Measurements from ENCODE around the gene HJURP.

- TF ChIP-seq, protein P1, sequence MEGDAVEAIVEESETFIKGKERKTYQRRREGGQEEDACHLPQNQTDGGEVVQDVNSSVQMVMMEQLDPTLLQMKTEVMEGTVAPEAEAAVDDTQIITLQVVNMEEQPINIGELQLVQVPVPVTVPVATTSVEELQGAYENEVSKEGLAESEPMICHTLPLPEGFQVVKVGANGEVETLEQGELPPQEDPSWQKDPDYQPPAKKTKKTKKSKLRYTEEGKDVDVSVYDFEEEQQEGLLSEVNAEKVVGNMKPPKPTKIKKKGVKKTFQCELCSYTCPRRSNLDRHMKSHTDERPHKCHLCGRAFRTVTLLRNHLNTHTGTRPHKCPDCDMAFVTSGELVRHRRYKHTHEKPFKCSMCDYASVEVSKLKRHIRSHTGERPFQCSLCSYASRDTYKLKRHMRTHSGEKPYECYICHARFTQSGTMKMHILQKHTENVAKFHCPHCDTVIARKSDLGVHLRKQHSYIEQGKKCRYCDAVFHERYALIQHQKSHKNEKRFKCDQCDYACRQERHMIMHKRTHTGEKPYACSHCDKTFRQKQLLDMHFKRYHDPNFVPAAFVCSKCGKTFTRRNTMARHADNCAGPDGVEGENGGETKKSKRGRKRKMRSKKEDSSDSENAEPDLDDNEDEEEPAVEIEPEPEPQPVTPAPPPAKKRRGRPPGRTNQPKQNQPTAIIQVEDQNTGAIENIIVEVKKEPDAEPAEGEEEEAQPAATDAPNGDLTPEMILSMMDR (optimal IDR thresholded peaks at IDR 0.05 in 1 of 3, IDR thresholded peaks at IDR 0.05 in 1 of 3, conservative IDR thresholded peaks at IDR 0.05 in 1 of 3; ENCODE audit: extremely low read depth in 1 of 3, insufficient read depth in 2 of 3, low read length in 3 of 3) = no peak
- no peak for TF ChIP-seq EZH2 (IDR thresholded peaks at IDR 0.05; ENCODE audit: low read length)
Measured at GRCh38 chr2:233838251-233838650, 16.1 kb downstream of the HJURP start.

Data from keratinocyte (primary cell).